Measurements from ENCODE around the gene UBAC2. TPM values are rescaled to one million over a fixed set of nuclear protein-coding genes. Genes with fewer than 3 reads are reported as not detected.

The UBAC2 gene
- total and polyA plus RNA-seq, 2 donors (not counting 1 experiment from before 2014, with no cell fraction given) = 32.4 to 87.4 TPM

DNA sequence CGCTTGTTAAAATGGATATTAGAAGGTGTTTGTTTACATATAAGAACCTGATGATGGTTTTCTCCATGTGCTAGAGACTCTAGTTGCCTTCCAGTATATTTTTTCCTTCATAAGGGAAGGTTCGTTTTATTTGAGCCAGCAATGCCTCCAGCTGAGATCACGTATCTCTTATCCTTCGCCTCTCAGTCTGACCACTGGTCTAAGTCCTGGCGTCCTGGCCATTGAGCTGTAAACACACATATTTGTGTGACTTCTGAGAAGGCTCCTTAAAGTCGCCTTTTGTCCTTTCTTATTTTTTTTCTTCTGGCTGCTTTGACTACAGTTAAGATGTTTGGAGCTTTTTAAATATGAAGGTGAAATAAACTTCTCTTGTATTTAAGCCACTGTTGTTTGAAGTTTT is 130.3 kb downstream of the UBAC2 start:
- no peaks in the 10 kb centered on the region for H3K27me3 ChIP-seq (ENCODE audit: control insufficient read depth, insufficient read depth, low read length)

DNA sequence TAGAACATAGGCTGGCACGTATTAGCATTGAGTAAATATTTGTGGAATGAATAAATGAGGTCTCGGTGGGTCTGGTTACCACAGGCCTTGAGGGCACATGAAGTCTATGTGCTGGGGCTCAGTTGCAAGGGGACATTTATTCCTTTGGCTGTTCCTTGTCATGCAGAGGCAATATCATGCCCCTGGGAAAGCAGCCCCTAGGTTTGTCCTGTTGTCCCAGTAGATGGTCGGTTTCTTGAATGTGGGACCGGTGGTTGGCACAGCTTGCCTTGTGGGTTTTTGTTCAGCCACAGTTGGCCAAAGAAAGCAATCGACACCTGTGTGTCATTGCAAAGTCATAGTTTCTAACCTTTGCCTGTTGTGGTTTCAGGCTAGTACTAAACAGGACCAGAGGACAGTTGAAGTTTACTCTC is 131.2 kb downstream of the UBAC2 start:
- no peaks in the 10 kb centered on the region for H3K27me3 ChIP-seq (ENCODE audit: control insufficient read depth, insufficient read depth, low read length)
- no peak overlapping the region for H3K4me3 ChIP-seq (replicated peaks in 1 of 4; ENCODE audit: control extremely low read depth in 1 of 4, insufficient read depth in 1 of 4, low read depth in 3 of 4, low read length in 4 of 4)
- H3K4me1 ChIP-seq (ENCODE audit: control insufficient read depth, extremely low read depth, insufficient read depth, low read length) = peaks cover 2% of the 10 kb centered on the region
- TF ChIP-seq EZH2 (IDR thresholded peaks at IDR 0.05; ENCODE audit: low read length, missing control alignments) = no peak
- TF ChIP-seq, protein P1, sequence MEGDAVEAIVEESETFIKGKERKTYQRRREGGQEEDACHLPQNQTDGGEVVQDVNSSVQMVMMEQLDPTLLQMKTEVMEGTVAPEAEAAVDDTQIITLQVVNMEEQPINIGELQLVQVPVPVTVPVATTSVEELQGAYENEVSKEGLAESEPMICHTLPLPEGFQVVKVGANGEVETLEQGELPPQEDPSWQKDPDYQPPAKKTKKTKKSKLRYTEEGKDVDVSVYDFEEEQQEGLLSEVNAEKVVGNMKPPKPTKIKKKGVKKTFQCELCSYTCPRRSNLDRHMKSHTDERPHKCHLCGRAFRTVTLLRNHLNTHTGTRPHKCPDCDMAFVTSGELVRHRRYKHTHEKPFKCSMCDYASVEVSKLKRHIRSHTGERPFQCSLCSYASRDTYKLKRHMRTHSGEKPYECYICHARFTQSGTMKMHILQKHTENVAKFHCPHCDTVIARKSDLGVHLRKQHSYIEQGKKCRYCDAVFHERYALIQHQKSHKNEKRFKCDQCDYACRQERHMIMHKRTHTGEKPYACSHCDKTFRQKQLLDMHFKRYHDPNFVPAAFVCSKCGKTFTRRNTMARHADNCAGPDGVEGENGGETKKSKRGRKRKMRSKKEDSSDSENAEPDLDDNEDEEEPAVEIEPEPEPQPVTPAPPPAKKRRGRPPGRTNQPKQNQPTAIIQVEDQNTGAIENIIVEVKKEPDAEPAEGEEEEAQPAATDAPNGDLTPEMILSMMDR (conservative IDR thresholded peaks at IDR 0.05 in 1 of 2, IDR thresholded peaks at IDR 0.05 in 1 of 2; ENCODE audit: low read depth in 1 of 2, low read length in 2 of 2) = no peak
- no peak overlapping the region for H2AFZ ChIP-seq (ENCODE audit: low read length)
- H3K4me2 ChIP-seq (ENCODE audit: extremely low read depth, insufficient read depth, low read length) = no peak overlapping the region
- peak in 1 of 2 donors; percentile 11 for DNase-seq (ENCODE audit: low read depth in 2 of 2)
- H3K36me3 ChIP-seq (ENCODE audit: control insufficient read depth, insufficient read depth, low read length) = no peaks in the 10 kb centered on the region
- no peaks in the 10 kb centered on the region for H4K20me1 ChIP-seq (ENCODE audit: control insufficient read depth, extremely low read depth, insufficient read depth, low read length)
- no peak overlapping the region for H3K9ac ChIP-seq (ENCODE audit: insufficient read depth, low read length)
- H3K79me2 ChIP-seq (ENCODE audit: control insufficient read depth, insufficient read depth, low read length) = no peaks in the 10 kb centered on the region
- H3K27ac ChIP-seq (ENCODE audit: insufficient read depth, low read length) = no peak overlapping the region
- no peaks in the 10 kb centered on the region for H3K9me3 ChIP-seq (ENCODE audit: control insufficient read depth, insufficient read depth, low read depth, low read length)

More for the DNA sequence above, 130.3 kb downstream of the UBAC2 start:
- Histone ChIP-seq H3K27ac (ENCODE audit: insufficient read depth, low read length) (no peak overlapping the region), H2AFZ (ENCODE audit: low read length) (no peak overlapping the region), H3K4me1 (ENCODE audit: control insufficient read depth, extremely low read depth, insufficient read depth, low read length) (peaks cover 2% of the 10 kb centered on the region), H3K36me3 (ENCODE audit: control insufficient read depth, insufficient read depth, low read length) (no peaks in the 10 kb centered on the region), H3K9me3 (ENCODE audit: control insufficient read depth, insufficient read depth, low read depth, low read length) (no peaks in the 10 kb centered on the region), H3K79me2 (ENCODE audit: control insufficient read depth, insufficient read depth, low read length) (no peaks in the 10 kb centered on the region), H3K4me2 (ENCODE audit: extremely low read depth, insufficient read depth, low read length) (no peak overlapping the region), H3K4me3 (replicated peaks in 1 of 4; ENCODE audit: control extremely low read depth in 1 of 4, insufficient read depth in 1 of 4, low read depth in 3 of 4, low read length in 4 of 4) (no peak overlapping the region), H4K20me1 (ENCODE audit: control insufficient read depth, extremely low read depth, insufficient read depth, low read length) (no peaks in the 10 kb centered on the region), H3K9ac (ENCODE audit: insufficient read depth, low read length) (no peak overlapping the region)
- DNase-seq (ENCODE audit: low read depth in 2 of 2) = no peak
- no peak for TF ChIP-seq EZH2 (IDR thresholded peaks at IDR 0.05; ENCODE audit: low read length, missing control alignments)
- TF ChIP-seq, protein P1 (conservative IDR thresholded peaks at IDR 0.05 in 1 of 2, IDR thresholded peaks at IDR 0.05 in 1 of 2; ENCODE audit: low read depth in 1 of 2, low read length in 2 of 2) = no peak

DNA sequence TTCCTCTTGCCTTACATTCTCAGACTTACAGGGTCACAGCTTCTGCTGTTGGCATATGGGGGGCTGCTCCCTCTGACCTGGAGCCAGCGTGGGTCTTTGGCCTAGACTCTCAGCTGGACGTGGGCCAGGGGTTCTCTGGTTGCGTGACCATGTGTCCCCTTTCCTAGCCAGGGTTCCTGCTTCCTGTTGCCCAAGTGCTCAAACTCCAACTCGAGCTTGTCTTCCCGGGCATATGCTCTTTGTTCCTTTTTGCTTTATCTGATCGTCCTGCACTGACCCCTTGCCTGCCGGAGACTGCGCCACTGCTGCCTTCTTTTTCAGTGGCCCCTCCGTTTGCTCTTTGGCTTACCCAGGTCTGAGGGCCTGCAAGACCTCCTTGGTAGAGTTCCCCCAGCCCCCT is 131.8 kb downstream of the UBAC2 start:
- H3K27ac ChIP-seq (ENCODE audit: insufficient read depth, low read length) = no peak overlapping the region
- H3K36me3 ChIP-seq (ENCODE audit: control insufficient read depth, insufficient read depth, low read length) = no peaks in the 10 kb centered on the region
- no peaks in the 10 kb centered on the region for H3K27me3 ChIP-seq (ENCODE audit: control insufficient read depth, insufficient read depth, low read length)
- H2AFZ ChIP-seq (ENCODE audit: low read length) = no peak overlapping the region
- peaks cover 2% of the 10 kb centered on the region for H3K4me1 ChIP-seq (ENCODE audit: control insufficient read depth, extremely low read depth, insufficient read depth, low read length)
- TF ChIP-seq, protein P1 (conservative IDR thresholded peaks at IDR 0.05 in 1 of 2, IDR thresholded peaks at IDR 0.05 in 1 of 2; ENCODE audit: low read depth in 1 of 2, low read length in 2 of 2) = no peak
- no peak for TF ChIP-seq EZH2 (IDR thresholded peaks at IDR 0.05; ENCODE audit: low read length, missing control alignments)
- H3K4me2 ChIP-seq (ENCODE audit: extremely low read depth, insufficient read depth, low read length) = no peak overlapping the region
- no peak for DNase-seq (ENCODE audit: low read depth in 2 of 2)
- H3K9me3 ChIP-seq (ENCODE audit: control insufficient read depth, insufficient read depth, low read depth, low read length) = no peaks in the 10 kb centered on the region
- no peak overlapping the region for H3K4me3 ChIP-seq (replicated peaks in 1 of 4; ENCODE audit: control extremely low read depth in 1 of 4, insufficient read depth in 1 of 4, low read depth in 3 of 4, low read length in 4 of 4)
- no peaks in the 10 kb centered on the region for H3K79me2 ChIP-seq (ENCODE audit: control insufficient read depth, insufficient read depth, low read length)
- H3K9ac ChIP-seq (ENCODE audit: insufficient read depth, low read length) = no peak overlapping the region
- no peaks in the 10 kb centered on the region for H4K20me1 ChIP-seq (ENCODE audit: control insufficient read depth, extremely low read depth, insufficient read depth, low read length)

Measured in fibroblast of lung (primary cell).